GM12874 (cell line): ENCODE data around the gene ARL2BP.

Experiments
- TF ChIP-seq, protein P1 (sequence below): IDR thresholded peaks from 2 replicates; pipeline ENCODE4 v1.5.1; 2011; ENCODE audit warnings: low read depth, mild to moderate bottlenecking, control low read depth, low read length, moderate library complexity; ENCODE audit not compliant: insufficient read depth

Gene ARL2BP

DNA sequence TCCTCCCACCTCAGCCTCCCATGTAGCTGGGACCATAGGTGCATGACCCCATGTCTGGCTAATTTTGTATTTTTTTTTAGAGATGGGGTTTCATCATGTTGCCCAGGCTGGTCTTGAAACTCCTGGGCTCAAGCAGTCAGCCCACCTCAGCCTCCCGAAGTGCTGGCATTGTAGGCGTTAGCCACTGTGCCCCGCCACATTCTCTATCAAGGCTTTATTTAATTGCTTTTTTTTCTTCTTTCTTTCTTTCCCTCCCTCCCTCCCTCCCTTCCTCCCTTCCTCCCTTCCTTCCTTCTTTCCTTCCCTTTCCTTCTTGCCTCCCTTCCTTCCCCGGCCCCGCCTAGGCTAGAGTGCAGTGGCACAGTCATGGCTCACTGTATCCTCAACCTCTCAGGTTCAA, 35.3 kb upstream of the ARL2BP start:
- TF ChIP-seq, protein P1, sequence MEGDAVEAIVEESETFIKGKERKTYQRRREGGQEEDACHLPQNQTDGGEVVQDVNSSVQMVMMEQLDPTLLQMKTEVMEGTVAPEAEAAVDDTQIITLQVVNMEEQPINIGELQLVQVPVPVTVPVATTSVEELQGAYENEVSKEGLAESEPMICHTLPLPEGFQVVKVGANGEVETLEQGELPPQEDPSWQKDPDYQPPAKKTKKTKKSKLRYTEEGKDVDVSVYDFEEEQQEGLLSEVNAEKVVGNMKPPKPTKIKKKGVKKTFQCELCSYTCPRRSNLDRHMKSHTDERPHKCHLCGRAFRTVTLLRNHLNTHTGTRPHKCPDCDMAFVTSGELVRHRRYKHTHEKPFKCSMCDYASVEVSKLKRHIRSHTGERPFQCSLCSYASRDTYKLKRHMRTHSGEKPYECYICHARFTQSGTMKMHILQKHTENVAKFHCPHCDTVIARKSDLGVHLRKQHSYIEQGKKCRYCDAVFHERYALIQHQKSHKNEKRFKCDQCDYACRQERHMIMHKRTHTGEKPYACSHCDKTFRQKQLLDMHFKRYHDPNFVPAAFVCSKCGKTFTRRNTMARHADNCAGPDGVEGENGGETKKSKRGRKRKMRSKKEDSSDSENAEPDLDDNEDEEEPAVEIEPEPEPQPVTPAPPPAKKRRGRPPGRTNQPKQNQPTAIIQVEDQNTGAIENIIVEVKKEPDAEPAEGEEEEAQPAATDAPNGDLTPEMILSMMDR = no peak

GRCh38 chr16:57213462-57213861, 31.6 kb upstream of the ARL2BP start:
- TF ChIP-seq, protein P1 = no peak

GRCh38 chr16:57216968-57217367, 28.1 kb upstream of the ARL2BP start:
- TF ChIP-seq, protein P1 = no peak

GRCh38 chr16:57223057-57223456, 22.0 kb upstream of the ARL2BP start:
- TF ChIP-seq, protein P1 = no peak

DNA sequence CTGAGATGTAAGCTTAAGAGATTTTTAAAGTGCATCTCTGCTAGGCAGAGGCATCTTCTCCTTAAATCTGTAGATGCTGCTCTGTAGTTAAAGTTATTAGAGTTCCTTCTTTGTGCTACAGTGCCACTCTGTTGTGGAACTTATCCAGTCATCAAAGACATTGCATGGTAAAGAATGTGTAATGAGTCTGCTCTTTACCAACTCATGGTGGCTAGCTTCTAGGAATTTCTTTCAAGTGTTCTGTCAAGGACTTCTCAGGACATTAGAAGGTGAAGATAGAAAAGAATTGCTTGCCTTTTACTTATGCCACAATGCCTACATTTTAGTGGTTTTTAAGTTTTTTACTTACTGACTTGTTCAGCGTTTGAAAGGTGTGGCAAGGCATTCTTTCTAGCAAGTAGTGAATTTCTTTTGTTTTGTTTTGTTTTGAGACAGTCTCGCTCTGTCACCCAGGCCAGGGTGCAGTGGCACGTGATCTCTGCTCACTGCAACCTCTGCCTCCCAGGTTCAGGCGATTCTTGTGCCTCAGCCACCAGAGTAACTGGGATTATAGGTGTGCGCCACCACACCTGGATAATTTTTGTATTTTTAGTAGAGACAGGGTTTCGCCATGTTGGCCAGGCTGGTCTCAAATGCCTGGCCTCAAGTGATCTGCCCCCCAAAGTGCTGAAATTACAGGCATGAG, 20.3 kb upstream of the ARL2BP start:
- TF ChIP-seq, protein P1 = no peak

- TF ChIP-seq, protein P1 = no peak
These were observed 19.1 kb upstream of the ARL2BP start for GRCh38 chr16:57225978-57226377.

DNA sequence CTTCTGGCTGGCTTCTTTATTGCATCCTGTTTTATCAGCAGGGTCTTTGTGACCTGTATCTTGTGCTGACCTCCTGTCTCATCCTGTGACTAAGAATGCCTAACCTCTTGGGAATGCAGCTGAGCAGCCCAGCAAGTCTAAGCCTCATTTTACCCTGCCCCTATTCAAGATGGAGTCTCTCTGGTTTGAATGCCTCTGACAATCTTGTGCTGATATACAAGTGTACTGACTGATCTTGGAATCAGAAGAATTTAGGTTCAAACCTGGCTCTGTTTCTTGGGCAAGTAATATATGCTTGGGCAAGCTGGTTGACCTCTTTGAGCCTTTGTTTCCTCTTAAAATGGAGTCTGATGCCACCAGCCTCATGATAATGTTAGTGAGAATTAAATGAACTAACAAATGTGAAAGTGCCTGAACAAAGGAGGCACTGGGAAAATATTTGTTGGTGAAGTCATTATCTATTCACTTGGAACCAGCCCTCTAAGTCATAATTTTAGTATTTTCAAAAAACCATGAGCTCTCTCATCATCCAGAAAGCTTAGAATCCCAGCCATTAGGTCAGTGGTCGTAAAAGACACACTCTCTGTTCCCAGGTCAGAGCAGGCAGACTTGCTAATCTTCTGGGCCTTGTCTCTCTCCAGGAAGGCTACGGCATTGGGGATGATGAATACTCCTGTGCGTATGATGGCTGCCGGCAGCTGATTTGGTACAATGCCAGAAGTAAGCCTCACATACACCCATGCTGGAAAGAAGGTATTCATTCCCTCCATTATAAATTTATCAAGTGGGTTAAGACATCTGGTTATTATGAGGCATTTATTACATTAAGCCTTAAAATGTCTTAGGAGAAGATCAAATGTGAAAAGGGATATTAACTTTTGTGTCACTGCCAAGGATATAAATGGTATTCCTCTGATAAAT, 18.1 kb upstream of the ARL2BP start:
- TF ChIP-seq, protein P1 = no peak
